Retinal pigment epithelial cell (primary cell): ENCODE data around the gene AGR3.

Experiments
- DNase-seq: peaks from one replicate; pipeline ENCODE4 v3.0.0-alpha.2; 2010; ENCODE audit warnings: low read depth
- H3K4me3 ChIP-seq: 2 replicates; pipeline ENCODE4 v1.5.1; 2011; ENCODE audit warnings: mild to moderate bottlenecking, low read length, control low read depth, moderate library complexity
- CTCF ChIP-seq: conservative IDR thresholded peaks from 2 replicates; pipeline ENCODE4 v1.5.1; 2011; ENCODE audit warnings: low read depth, low read length, control low read depth, inconsistent platforms

Gene AGR3

GRCh38 chr7:16847381-16847860 is 34.4 kb downstream of the AGR3 start:
- peak; percentile 85 for DNase-seq
- no peak for TF ChIP-seq CTCF
- H3K4me3 ChIP-seq, result no peak overlapping the region

GRCh38 chr7:16846601-16847165 is 35.1 kb downstream of the AGR3 start:
- H3K4me3 ChIP-seq, result no peak overlapping the region
- no peak for DNase-seq
- no peak for TF ChIP-seq CTCF

- no peak for TF ChIP-seq CTCF
- no peak overlapping the region for H3K4me3 ChIP-seq
- no peak for DNase-seq
These were observed 36.0 kb downstream of the AGR3 start for GRCh38 chr7:16845746-16846145.

GRCh38 chr7:16841681-16842080 is 40.1 kb downstream of the AGR3 start:
- no peak overlapping the region for H3K4me3 ChIP-seq
- no peak for TF ChIP-seq CTCF
- DNase-seq, result no peak

- no peak overlapping the region for H3K4me3 ChIP-seq
- no peak for TF ChIP-seq CTCF
- DNase-seq, result no peak
These were observed 41.7 kb downstream of the AGR3 start for GRCh38 chr7:16840094-16840493.

- DNase-seq, result peak; percentile 34
- no peak for TF ChIP-seq CTCF
- H3K4me3 ChIP-seq, result no peak overlapping the region
These were observed 42.1 kb downstream of the AGR3 start for GRCh38 chr7:16839646-16840045.

- no peak for TF ChIP-seq CTCF
- H3K4me3 ChIP-seq, result no peak overlapping the region
- DNase-seq, result no peak
These were observed 42.9 kb downstream of the AGR3 start for GRCh38 chr7:16838891-16839290.
